GM12892 (cell line): Measurements from ENCODE around the gene EDRF1.
"Not testable (repeated sequence)": the region's sequence is repeated elsewhere in the genome, so short reads cannot be mapped to it uniquely, and the experiment has no call there.

Experiments used
- DNase-seq: peaks from one replicate; pipeline ENCODE4 v3.0.0; 2011; ENCODE audit not compliant: insufficient read length
- FAIRE-seq: peaks from 2 replicates; lab custom pipeline; 2011; peaks lifted over from hg19 to GRCh38; lab: Jason Lieb, UNC
- POLR2A ChIP-seq: IDR thresholded peaks from 2 replicates; pipeline ENCODE4 v1.6.1; 2011; ENCODE audit warnings: low read depth, low read length, control low read depth
- POLR2AphosphoS5 ChIP-seq: IDR thresholded peaks from 2 replicates; pipeline ENCODE4 v1.6.1; 2011; ENCODE audit warnings: low read depth, low read length, control low read depth
- TAF1 ChIP-seq: IDR thresholded peaks from 2 replicates; pipeline ENCODE4 v1.6.1; 2011; ENCODE audit warnings: low read depth, mild to moderate bottlenecking, control low read depth, low read length, borderline replicate concordance

Gene EDRF1

DNA sequence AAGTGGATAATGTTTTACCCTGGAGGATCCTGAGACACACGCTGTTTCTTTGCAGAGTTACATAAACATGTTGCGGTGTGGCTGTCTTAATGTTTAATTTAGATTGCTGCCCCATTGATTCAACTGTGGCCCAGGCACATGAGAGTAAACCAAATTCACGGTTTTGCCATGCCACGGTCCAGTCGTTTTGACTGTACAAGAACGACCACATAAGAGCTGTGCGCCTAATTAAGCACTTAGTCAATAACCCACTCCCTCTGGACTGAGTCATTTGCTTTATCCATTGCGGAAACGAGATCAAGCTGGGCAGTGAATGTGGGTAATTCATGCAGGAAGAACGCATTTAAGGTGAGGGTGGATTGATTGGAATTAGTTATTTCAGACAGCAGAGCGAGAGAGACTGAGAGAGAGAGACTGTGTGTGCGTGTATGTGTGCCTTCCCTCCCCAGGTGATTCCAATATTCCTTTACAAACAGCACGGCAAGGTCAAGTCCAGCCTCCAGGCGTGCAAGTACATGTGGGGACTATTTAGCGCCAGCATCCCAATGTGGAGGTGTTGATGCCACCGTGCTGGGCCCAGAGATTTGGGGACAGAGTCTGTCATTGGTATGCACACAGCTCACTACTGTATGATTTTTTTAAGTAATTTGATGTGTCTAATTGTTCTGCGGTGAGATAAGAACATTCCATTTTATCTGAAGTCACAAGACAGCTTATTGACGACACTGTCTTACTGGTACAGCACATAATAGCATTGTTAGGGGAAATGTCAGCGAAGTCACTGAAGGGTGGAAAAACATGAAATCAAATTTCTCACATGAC is 28.1 kb upstream of the EDRF1 start:
- no peak for TF ChIP-seq TAF1
- TF ChIP-seq POLR2A: no peak
- TF ChIP-seq POLR2AphosphoS5: no peak
- FAIRE-seq: no peak
- no peak for DNase-seq

DNA sequence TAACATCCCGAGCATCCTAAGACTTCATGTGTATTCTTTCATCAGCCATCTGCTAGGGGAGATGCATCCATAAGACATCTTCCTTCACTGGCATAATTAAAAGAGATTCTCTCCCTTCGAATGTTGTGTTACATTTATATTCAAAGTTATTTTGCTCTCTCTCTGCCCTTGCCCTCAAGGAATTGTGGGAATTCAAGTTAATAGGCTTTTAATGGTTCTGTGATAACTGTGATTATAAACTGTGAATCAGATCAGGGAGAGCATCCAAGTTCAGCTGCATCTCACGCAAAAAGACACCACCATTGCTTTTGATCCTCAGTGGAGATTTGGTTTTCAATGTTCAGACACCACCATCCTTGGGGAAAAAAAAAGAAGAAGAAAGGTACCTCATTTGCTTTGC is 27.3 kb upstream of the EDRF1 start:
- DNase-seq: no peak
- TF ChIP-seq POLR2A (no peak), TAF1 (no peak), POLR2AphosphoS5 (no peak)
- no peak for FAIRE-seq

DNA sequence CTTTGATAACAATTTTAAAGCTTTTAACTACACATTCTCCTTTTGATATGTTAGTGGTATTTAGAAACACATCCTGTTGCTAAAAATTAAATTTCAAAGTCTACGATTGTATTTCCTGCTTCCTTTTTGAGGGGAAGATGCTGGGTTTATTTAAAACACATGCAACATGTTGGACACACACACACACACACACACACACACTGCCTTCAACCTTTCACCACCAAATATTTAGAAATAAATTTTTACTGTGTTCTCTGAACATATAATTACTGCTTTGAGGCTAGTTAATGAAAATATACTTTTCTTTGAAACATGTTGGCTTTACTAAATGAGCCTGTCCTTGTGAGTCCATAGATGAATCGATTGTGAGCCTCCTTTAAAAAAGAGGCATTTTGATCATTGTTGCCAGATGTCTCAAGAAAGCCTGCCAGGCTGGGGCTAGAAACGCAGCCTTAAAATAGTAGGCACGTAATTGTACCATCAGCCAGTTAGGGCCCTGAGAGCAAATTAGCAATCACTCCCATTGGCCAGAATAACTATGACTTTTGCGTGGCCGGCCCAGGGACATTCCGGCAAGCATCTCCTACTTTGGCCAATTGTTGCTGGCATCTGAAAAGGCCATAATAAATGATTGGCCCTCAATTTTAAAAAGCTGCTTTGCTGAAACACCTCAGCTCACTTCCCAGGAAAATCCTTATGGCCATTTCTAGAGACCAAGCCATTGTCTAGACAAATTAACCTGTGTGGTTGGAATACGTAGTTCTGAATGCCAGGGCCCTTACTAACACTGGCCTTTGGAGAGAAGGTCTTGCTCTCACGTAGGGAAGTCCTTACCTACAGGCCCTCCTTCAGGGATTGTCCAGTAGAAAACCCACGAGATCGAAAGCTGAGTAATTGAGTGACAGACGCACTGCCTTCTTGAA is 26.6 kb upstream of the EDRF1 start:
- TF ChIP-seq POLR2AphosphoS5: no peak
- no peak for TF ChIP-seq POLR2A
- TF ChIP-seq TAF1: no peak
- FAIRE-seq (peak; percentile 44), DNase-seq (no peak)

DNA sequence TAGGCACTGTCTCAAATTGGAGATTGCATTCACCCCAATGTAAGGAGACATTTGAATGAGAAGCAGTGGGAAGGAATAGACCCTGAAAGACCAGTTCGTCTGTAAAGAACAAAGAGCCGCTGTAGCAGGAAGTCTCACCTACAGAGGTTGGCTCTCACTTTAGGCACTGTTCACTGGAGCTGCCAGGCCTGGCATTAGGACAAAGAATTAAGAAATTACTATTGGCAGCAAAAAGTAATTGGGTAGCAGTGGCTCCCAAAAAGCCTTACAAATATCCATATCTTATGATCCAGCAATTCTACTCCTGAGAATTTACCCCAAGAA is 26.0 kb upstream of the EDRF1 start:
- FAIRE-seq: no peak
- no peak for TF ChIP-seq TAF1
- DNase-seq: no peak

DNA sequence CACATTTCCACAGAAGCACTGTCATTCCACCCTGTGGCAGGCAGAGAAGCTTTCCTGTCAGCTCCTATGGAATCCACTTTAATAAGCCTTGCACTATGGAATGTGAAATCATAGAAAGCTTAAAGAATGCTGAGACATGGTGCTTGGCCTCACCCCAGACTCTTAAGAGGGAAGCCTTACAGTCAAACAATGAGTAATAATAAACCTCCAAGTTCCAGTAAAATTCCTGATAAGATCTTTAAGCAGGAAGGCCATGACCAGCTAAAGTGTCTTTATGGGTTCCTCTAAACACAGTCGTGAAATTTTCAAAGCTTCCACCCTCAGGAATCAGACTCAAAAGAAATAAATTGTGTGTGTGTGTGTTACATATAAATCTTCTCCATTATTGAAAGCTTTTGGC is 24.6 kb upstream of the EDRF1 start:
- FAIRE-seq: no peak
- TF ChIP-seq POLR2A (no peak), TAF1 (no peak), POLR2AphosphoS5 (no peak)
- no peak for DNase-seq

DNA sequence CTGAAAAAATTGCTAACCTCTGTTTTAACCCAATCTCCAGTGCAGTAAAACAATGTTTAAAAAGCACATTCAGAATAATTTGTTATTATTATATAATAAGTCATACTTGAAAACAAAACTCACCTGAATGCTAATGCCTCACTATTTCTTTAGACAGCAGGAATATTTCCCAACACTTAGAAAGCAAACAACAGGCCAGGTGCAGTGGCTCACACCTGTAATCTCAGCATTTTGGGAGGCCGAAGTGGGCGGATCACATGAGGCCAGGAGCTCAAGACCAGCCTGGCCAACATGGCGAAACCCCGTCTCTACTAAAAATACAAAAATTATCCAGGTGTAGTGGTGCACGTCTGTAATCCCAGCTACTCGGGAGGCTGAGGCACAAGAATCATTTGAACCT is 22.6 kb upstream of the EDRF1 start:
- not testable (repeated sequence) for FAIRE-seq

DNA sequence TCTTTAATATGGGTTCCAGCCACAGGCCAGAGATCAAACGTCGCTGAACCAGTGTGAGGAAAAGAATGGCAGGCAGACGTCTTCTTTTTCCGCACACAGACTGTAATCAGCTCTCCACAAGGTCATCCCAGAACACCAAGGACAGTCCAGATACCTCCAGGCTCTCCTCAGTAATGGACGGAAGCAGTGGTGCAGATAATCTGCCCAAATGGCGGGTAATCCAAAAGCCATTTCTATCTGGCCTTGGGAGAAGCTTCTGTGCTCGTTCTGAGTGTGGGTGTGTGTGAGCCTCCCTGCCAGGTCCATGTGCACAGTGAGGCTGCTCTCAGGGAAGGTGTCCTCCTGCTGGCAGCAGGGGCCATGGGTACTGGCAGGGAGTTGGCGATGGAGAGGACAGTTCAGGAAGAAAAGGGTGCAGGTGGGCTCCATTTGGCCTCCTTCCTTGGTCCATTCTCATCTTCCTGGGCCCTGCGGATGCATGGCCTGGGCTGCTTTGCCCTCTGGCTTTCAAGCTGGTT is 21.0 kb upstream of the EDRF1 start:
- DNase-seq (no peak), FAIRE-seq (no peak)
- TF ChIP-seq POLR2AphosphoS5 (no peak), TAF1 (no peak), POLR2A (no peak)

More for the DNA sequence above, 22.6 kb upstream of the EDRF1 start:
- not testable (repeated sequence) for DNase-seq

DNA sequence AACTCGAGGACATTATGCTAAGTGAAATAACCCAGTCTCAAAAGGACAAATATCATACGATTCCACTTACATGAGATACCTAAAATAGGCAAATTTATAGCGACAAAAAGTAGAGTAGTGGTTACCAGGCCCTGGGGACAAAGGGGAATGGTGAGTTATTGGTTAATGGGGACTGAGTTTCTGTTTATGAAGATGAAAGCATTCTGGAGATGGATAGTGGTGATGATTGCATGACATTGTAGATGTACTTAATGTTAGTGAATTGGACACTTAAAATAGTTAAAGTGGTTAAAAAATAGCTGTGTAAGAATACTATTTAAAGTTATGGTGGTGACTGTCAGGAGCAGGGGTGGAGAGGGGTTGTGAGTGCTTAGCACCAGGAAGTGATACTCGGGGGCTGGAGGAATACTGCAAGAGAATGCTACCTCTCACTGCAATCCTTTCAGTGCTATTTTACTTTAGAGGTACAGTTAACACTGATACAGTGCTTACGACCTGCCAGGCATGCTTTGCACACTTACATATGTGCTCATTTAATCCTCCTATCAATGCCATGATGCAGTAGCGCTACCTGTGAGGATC is 19.9 kb upstream of the EDRF1 start:
- DNase-seq (no peak), FAIRE-seq (no peak)
- TF ChIP-seq TAF1 (no peak), POLR2AphosphoS5 (no peak), POLR2A (no peak)

DNA sequence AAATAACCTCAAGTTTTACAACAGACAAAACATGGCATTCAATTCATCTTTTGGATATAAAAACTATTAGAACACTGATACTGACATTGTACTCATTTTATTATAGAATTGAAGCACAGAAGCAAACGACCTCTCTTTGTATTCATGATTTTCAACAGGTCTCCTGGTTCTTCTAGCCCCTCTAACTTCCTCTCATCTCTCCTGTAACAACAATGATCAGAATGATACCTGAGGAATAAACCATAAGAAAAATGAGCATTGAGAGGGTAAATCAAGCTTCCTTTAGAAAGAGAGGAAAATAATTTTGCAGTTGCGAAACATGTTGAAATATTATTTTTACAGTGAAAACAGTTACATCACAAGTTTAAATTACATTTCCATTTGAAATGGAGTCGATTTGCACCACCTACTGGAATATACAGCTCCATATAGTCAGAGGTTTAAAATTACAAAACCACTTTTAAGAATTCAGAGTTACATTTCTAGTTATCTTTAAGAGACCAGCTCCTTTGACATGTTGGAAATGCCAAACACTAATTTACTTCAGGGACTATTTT is 19.1 kb upstream of the EDRF1 start:
- no peak for TF ChIP-seq TAF1
- no peak for TF ChIP-seq POLR2AphosphoS5
- no peak for TF ChIP-seq POLR2A
- DNase-seq (no peak), FAIRE-seq (no peak)

DNA sequence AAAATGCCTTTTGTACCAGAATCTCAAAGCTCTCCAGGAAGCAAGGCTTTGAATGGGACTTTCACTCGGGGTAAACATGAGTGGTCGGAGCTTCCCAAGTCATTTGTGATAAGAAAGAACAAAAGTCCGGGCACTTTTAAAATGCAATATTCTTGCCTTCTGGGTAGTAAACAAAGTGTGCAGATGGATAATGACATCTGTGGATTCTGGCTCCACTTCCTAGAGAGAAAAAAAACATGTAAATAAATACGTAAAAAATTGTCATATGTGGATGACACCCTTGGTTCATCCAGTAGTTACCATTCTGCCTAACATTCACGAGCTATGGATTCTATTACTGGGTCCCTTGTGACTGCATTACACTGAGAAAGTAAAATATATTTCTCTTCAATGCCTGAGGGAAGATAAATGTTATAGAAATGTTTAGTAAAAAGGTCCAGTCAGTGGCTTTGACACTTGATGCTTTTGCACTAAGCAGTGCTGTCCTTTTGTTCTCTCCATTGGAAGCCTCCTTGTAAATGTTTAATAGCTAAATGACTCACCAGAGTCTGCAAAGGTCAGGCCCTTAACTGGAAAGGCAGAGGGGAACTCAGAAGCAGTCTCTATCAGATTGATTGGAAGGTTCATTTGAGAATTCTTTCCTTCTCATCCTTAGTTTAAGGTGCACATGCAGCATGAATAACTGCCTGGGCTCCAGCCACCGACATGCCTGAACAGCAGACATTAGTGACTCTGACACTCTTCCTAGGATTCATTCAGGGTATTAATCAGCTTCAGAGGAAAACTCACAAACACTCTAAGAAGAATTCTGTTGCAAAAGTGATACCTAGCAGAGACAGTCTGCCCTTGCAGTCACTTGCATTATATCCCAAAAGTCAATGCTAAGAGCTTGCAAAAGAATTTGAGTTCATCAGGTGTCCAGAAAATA is 11.7 kb upstream of the EDRF1 start:
- FAIRE-seq (no peak), DNase-seq (no peak)
- TF ChIP-seq POLR2AphosphoS5: no peak
- TF ChIP-seq TAF1: no peak
- TF ChIP-seq POLR2A: no peak

DNA sequence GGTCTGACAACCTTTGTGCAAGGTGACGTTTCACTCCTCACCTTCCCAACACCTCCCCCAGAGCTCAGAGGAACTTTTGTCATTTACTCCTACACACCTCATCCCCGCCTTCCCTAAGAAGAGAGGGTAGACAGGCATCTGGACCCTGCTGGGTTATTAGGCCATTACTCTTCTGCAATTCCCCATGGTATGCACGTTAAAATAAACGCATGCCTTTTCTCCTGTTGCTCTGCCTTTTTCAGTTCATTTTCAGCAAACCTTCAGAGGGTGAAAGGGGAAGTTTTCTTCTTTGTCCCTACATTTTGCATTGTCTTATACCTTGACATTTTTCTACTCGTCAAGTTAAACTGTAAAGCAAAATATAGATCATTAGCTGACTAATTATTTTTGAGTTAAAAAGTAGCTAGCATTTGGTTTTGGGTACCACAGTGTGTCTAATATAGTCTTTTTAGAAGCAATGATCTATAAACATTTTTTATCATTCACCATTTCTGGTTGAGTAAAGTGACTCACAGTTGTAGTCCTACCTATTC is 10.5 kb upstream of the EDRF1 start:
- TF ChIP-seq POLR2AphosphoS5 (no peak), TAF1 (no peak), POLR2A (no peak)
- DNase-seq (no peak), FAIRE-seq (no peak)
